Activated CD8-positive, alpha-beta T cell treated with anti-CD3 and anti-CD28 coated beads for 36 hours (primary cell): Measurements from ENCODE around the gene SCN4A. TPM values are rescaled to one million over a fixed set of nuclear protein-coding genes. Genes with fewer than 3 reads are reported as not detected.

Source experiments
- ATAC-seq: fragments of 200-7000 bp; cut with Tn5 transposase; one replicate; pipeline ENCODE4 v1.10.0; 2021; ENCODE audit warnings: mild to moderate bottlenecking, moderate library complexity
- CTCF ChIA-PET: fragments of 350-600 bp; sonication (Branson Sonifier 250); formaldehyde crosslinking; loops from one replicate; lab custom pipeline; 2021; ENCODE audit warnings: antibody characterized with exemption; lab: Charles Lee
- POLR2A ChIA-PET: fragments of 350-600 bp; sonication (Branson Sonifier 250); formaldehyde crosslinking; loops from one replicate; lab custom pipeline; 2021; ENCODE audit warnings: antibody characterized with exemption; lab: Charles Lee
- DNase-seq: peaks from one replicate; pipeline ENCODE4 v3.0.0-alpha.2; 2020
- H3K27ac Mint-ChIP-seq: one replicate; pipeline ENCODE4 v1.8.0; 2021; ENCODE audit warnings: mild to moderate bottlenecking, mixed read lengths
- H3K27me3 Mint-ChIP-seq: one replicate; pipeline ENCODE4 v1.8.0; 2021; ENCODE audit warnings: mixed read lengths
- H3K36me3 Mint-ChIP-seq: one replicate; pipeline ENCODE4 v1.8.0; 2021; ENCODE audit warnings: low read depth, mixed read lengths
- H3K4me1 Mint-ChIP-seq: one replicate; pipeline ENCODE4 v1.8.0; 2021; ENCODE audit warnings: low read depth, mixed read lengths
- H3K4me3 Mint-ChIP-seq: one replicate; pipeline ENCODE4 v1.8.0; 2021; ENCODE audit warnings: mild to moderate bottlenecking, moderate library complexity, mixed read lengths
- H3K9me3 Mint-ChIP-seq: one replicate; pipeline ENCODE4 v1.8.0; 2021; ENCODE audit warnings: mixed read lengths
- CTCF ChIP-seq: fragments of 200-600 bp; IDR thresholded peaks from one replicate; pipeline ENCODE4 v1.8.0; 2022; ENCODE audit warnings: antibody characterized with exemption, mild to moderate bottlenecking
- intact Hi-C: fragments of 100-400 bp; cut with micrococcal nuclease; formaldehyde crosslinking; loops from one replicate; pipeline ENCODE4 v1.10.0; 2022
- total RNA-seq, 2 experiments: library from RNA; stranded (reverse); gene quantifications; one replicate each; pipeline ENCODE4 v1.2.3, GENCODE V29; 2021

The SCN4A gene
- total RNA-seq, 2 experiments from 2014 or later, result 0.20 to 0.23 TPM

DNA sequence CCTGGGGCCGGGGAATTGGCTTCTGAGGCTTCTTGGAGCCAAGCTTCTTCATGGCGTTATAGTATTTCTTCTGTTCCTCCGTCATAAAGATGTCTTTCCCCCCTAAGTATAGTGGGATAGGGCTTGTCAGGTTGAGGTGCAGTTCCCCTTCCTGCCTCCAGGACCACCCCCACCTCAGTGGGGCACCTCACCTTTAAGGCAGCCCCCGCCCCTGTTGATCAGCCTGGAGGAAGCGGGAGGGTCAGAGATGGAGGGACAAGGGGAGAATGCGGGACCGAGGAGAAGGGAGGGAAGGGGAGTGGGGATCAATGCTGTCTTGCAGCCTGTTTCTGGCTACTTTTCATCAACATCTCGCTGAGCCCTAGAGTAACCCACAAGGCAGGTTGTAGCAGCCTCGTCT lies 29.0 kb downstream of the SCN4A start:
- Mint-ChIP-seq H3K4me1 (peaks cover 20% of the 10 kb centered on the region), H3K9me3 (no peaks in the 10 kb centered on the region), H3K36me3 (no peaks in the 10 kb centered on the region), H3K27ac (no peak overlapping the region), H3K27me3 (no peaks in the 10 kb centered on the region), H3K4me3 (no peak overlapping the region)
- DNase-seq (no peak), ATAC-seq (no peak)
- ChIA-PET POLR2A (interaction anchor here (1.2 kb wide), 1 partner anchor 202 kb away, joined by 4 read pairs; no protein-coding TSS in a partner anchor), CTCF (interaction anchor here (0.6 to 1.5 kb wide), 2 partner anchors 24 to 1404 kb away, joined by 3 to 4 read pairs; no protein-coding TSS in a partner anchor)
- TF ChIP-seq CTCF, result no peak
- intact Hi-C loops, result no loop called here

DNA sequence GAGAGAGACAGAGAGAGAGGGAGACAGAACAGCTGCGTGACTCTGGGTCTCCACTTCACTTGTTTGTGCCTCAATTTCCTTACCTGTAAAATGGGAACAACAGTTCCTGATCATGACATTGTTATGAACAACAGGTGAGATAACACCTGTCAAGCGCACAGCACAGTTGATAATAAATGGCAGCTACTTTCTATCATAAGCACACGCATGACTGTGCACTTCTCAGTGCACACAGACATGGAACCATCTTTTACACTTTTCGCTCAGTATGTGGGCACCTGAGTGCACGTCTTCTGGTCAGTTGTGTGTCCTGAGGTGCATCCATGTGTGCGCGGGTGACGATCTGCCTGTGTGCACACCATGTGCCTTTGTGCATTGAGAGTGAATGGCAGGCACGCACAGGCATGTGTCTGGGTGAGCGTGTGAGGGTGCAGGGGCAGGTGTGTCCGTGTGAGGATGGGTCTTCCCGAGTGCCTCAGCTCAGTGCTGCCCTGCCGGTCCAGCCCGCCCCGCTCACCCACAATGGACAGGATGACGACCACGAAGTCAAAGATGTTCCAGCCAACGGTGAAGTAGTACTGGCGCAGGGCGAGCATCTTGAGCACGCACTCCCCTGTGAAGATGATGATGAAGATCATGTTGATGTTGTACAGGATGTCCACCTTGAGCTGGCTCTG lies 30.3 kb downstream of the SCN4A start:
- H3K9me3 Mint-ChIP-seq, result no peaks in the 10 kb centered on the region
- ChIA-PET POLR2A (interaction anchor here (1.2 kb wide), 1 partner anchor 203 kb away, joined by 4 read pairs; no protein-coding TSS in a partner anchor), CTCF (interaction anchor here (1.5 to 2.8 kb wide), 2 partner anchors 22 to 24 kb away, joined by 4 to 11 read pairs; partner anchors contain the start of gene GH1)
- H3K4me3 Mint-ChIP-seq, result no peak overlapping the region
- intact Hi-C loops, result no loop called here
- DNase-seq (no peak), ATAC-seq (no peak)
- TF ChIP-seq CTCF, result no peak
- peaks cover 20% of the 10 kb centered on the region for H3K4me1 Mint-ChIP-seq
- no peaks in the 10 kb centered on the region for H3K27me3 Mint-ChIP-seq
- no peaks in the 10 kb centered on the region for H3K36me3 Mint-ChIP-seq
- H3K27ac Mint-ChIP-seq, result no peak overlapping the region

DNA sequence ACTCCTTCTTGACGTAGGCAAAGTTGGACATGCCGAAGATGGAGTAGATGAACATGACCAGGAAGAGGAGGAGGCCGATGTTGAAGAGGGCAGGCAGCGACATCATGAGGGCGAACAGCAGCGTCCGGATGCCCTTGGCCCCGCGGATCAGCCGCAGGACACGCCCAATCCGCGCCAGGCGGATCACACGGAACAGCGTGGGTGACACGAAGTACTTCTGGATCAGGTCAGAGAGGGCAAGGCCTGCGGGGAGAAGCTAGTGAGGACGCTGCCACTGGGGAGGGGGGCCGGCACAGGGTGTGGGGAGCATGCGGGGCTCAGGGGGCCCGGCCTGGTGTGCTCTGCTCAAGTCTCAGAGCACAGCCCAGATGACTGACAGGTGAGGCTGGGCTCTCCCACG lies 31.0 kb downstream of the SCN4A start:
- no peak overlapping the region for H3K4me3 Mint-ChIP-seq
- no peaks in the 10 kb centered on the region for H3K27me3 Mint-ChIP-seq
- H3K27ac Mint-ChIP-seq, result no peak overlapping the region

GRCh38 chr17:63941162-63941561 lies 31.6 kb downstream of the SCN4A start:
- no peak for ATAC-seq
- no peaks in the 10 kb centered on the region for H3K9me3 Mint-ChIP-seq
- no peak for DNase-seq
- intact Hi-C loops, result no loop called here
- no peaks in the 10 kb centered on the region for H3K27me3 Mint-ChIP-seq
- ChIA-PET POLR2A (no interaction called here), CTCF (interaction anchor here (1.1 to 2.8 kb wide), 2 partner anchors 22 to 84 kb away, joined by 3 to 11 read pairs; partner anchors contain the start of gene GH1)
- TF ChIP-seq CTCF, result no peak
- no peaks in the 10 kb centered on the region for H3K36me3 Mint-ChIP-seq
- no peak overlapping the region for H3K4me3 Mint-ChIP-seq
- no peak overlapping the region for H3K27ac Mint-ChIP-seq
- H3K4me1 Mint-ChIP-seq, result peaks cover 10% of the 10 kb centered on the region

More for the DNA sequence above, 31.0 kb downstream of the SCN4A start:
- ChIA-PET CTCF (interaction anchor here (1.1 to 2.8 kb wide), 2 partner anchors 23 to 84 kb away, joined by 3 to 11 read pairs; partner anchors contain the start of gene GH1), POLR2A (no interaction called here)
- no peak for DNase-seq
- intact Hi-C loops, result no loop called here
- no peak for TF ChIP-seq CTCF
- Mint-ChIP-seq H3K4me1 (peaks cover 16% of the 10 kb centered on the region), H3K36me3 (no peaks in the 10 kb centered on the region), H3K9me3 (no peaks in the 10 kb centered on the region)
- no peak for ATAC-seq

DNA sequence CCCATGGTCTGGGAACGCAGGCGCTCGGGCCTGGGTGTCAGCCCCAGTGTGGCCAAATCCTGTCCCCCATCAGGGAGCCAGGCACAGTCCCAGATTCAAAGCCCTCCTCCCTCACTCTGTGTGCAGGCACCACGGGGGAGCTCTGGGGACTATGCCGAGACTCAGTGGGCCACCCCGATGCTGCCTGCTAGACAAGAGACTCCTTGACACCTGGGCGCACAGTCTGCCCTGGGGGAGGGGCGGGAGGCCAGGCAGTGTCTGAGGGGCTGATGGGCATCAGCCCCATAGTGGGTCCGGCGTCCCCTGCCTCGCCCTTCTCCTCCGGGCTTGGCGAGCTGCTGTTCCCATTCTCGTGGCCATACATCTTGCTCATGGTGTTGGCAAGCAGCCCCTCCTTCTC lies 32.1 kb downstream of the SCN4A start:
- CTCF ChIA-PET, result interaction anchor here (0.6 to 2.8 kb wide), 3 partner anchors 22 to 53 kb away, joined by 3 to 11 read pairs (median 3); partner anchors contain the start of gene GH1
- DNase-seq (no peak), ATAC-seq (no peak)
- no peak overlapping the region for H3K27ac Mint-ChIP-seq
- TF ChIP-seq CTCF, result no peak
- no peaks in the 10 kb centered on the region for H3K27me3 Mint-ChIP-seq
- intact Hi-C loops, result no loop called here
- H3K4me1 Mint-ChIP-seq, result peaks cover 5% of the 10 kb centered on the region
- POLR2A ChIA-PET, result no interaction called here
- no peaks in the 10 kb centered on the region for H3K36me3 Mint-ChIP-seq
- no peaks in the 10 kb centered on the region for H3K9me3 Mint-ChIP-seq
- no peak overlapping the region for H3K4me3 Mint-ChIP-seq
